Psoas muscle (tissue), 8 donors: ENCODE results near the gene OSER1. TPM values are rescaled to one million over a fixed set of nuclear protein-coding genes. Genes with fewer than 3 reads are reported as not detected.
A peak's percentile ranks its signal among the peaks of the same experiment; 100 is the strongest.

Experiments used
- ATAC-seq, 4 donors: fragments of 200-7000 bp; cut with Tn5 transposase; one replicate each; pipeline ENCODE4 v1.9.1; 2020; ENCODE audit warnings: moderate library complexity in 3 of 4, mild to moderate bottlenecking in 2 of 4
- DNase-seq, 2 donors: peaks; one replicate each; pipeline ENCODE4 v3.0.0-alpha.2; 2020
- H3K27ac ChIP-seq: fragments of 200-600 bp; one replicate; pipeline ENCODE4 v1.8.0; 2022
- H3K27me3 ChIP-seq, 3 donors: fragments of 200-600 bp in 1 of 3; one replicate each; pipeline versions ENCODE4 v1.6.1 to v1.8.0; 2013 to 2022; ENCODE audit warnings: low read length in 2 of 3, mild to moderate bottlenecking in 2 of 3, moderate library complexity in 1 of 3; ENCODE audit not compliant: insufficient read depth in 3 of 3
- H3K36me3 ChIP-seq, 2 donors: fragments of 200-600 bp in 1 of 2; one replicate each; pipeline versions ENCODE4 v1.6.1 to v1.8.0; 2013 to 2022; ENCODE audit warnings: low read depth in 1 of 2, mild to moderate bottlenecking in 1 of 2, moderate library complexity in 1 of 2; ENCODE audit not compliant: insufficient read depth in 1 of 2
- H3K4me1 ChIP-seq: fragments of 200-600 bp; one replicate; pipeline ENCODE4 v1.8.0; 2022
- H3K4me3 ChIP-seq: fragments of 200-600 bp; one replicate; pipeline ENCODE4 v1.8.0; 2022; ENCODE audit warnings: mild to moderate bottlenecking
- H3K9me3 ChIP-seq: fragments of 200-600 bp; one replicate; pipeline ENCODE4 v1.8.0; 2022
- CTCF ChIP-seq: fragments of 200-600 bp; IDR thresholded peaks from one replicate; pipeline ENCODE4 v1.8.0; 2022; ENCODE audit warnings: antibody characterized with exemption
- WGBS, 3 donors: extraction: QIAGEN DNeasy Blood & Tissue Kit; methylation state at CpG; one replicate each; pipeline versions ENCODE4 v1.1.6 to v1.1.7; 2013; 5-methylcytosine and 5-hydroxymethylcytosine counted together
- intact Hi-C, 2 donors: fragments of 100-400 bp; cut with DNase I; formaldehyde crosslinking; loops; one replicate each; pipeline versions ENCODE4 v1.11.0 to v1.14.2; 2022
- polyA plus RNA-seq, 3 donors: library from polyadenylated mRNA; stranded (reverse); fragments of 200-250 nt; gene quantifications; one replicate each; pipeline ENCODE4 v1.2.3, GENCODE V29; 2013
- total RNA-seq, 4 donors: library from RNA; stranded (reverse); fragmentation: NEBNext Ultra II Directional in 2 of 4; extraction: Animal tissue kit (Norgen Biotek cat#: 25700) in 2 of 4; gene quantifications; one replicate each; pipeline versions ENCODE4 v1.2.1 to v1.2.4, GENCODE V29; 2021 to 2023
- donor health status: healthy with polysubstance abuse.
- donor health status: DM: no; HTN: no; CAD: no; lungs with moderate emphysema.
- donor health status: Bipolar disorder and iron deficiency.
- donor health status: healthy.
- donor health status: DM: yes; HTN: yes; CAD: no.
- donor health status: DM: no; HTN: no; CAD: no.
- donor health status: DM: no; HTN: no; CAD: no.
- donor health status: DM: yes; HTN: yes; CAD: no.

The OSER1 gene
- total and polyA plus RNA-seq, 7 donors, result 46.0 to 97.6 (median 62.5) TPM

- DNase-seq (no peak), ATAC-seq (no peak)
- H3K9me3 ChIP-seq, result no peaks in the 10 kb centered on the region
- H3K36me3 ChIP-seq, result peaks cover 4 to 22% of the 10 kb centered on the region in 2 donors
- no peaks in the 10 kb centered on the region for H3K27me3 ChIP-seq
- WGBS, 3 donors, result 23 to 43% (median 35%) methylated on average over 7 of the region's 7 CpGs
- intact Hi-C loops, result loop anchor here in 1 of 2 donors (10.0 kb wide), 1 partner anchor 1137 kb away; the partner anchor contains the start of gene SDC4
- no peak for TF ChIP-seq CTCF
- peaks cover 56% of the 10 kb centered on the region for H3K4me1 ChIP-seq
- peak overlapping the region; percentile 92 for H3K27ac ChIP-seq
- H3K4me3 ChIP-seq, result peak overlapping the region; percentile 77
Observed at GRCh38 chr20:44208165-44208564, 2.4 kb downstream of the OSER1 start.

GRCh38 chr20:44207126-44207723, 3.3 kb downstream of the OSER1 start:
- H3K9me3 ChIP-seq, result no peaks in the 10 kb centered on the region
- peak overlapping the region; percentile 92 for H3K27ac ChIP-seq
- intact Hi-C loops, result loop anchor here in 1 of 2 donors (10.0 kb wide), 1 partner anchor 1138 kb away; the partner anchor contains the start of gene SDC4
- DNase-seq (no peak), ATAC-seq (peak in 2 of 4 donors; percentile 31 to 40)
- H3K4me1 ChIP-seq, result peaks cover 55% of the 10 kb centered on the region
- no peak for TF ChIP-seq CTCF
- peak overlapping the region; percentile 77 for H3K4me3 ChIP-seq
- H3K36me3 ChIP-seq, result peaks cover 4 to 29% of the 10 kb centered on the region in 2 donors
- H3K27me3 ChIP-seq, result no peaks in the 10 kb centered on the region
- 11 to 25% (median 11%) methylated on average over 3 of the region's 3 CpGs for WGBS, 3 donors

GRCh38 chr20:44206132-44206531, 4.4 kb downstream of the OSER1 start:
- no peaks in the 10 kb centered on the region for H3K27me3 ChIP-seq
- intact Hi-C loops, result loop anchor here in 1 of 2 donors (10.0 kb wide), 1 partner anchor 1139 kb away; the partner anchor contains the start of gene SDC4
- DNase-seq (no peak), ATAC-seq (no peak)
- peak overlapping the region; percentile 77 for H3K4me3 ChIP-seq
- TF ChIP-seq CTCF, result no peak
- H3K36me3 ChIP-seq, result peaks cover 4 to 40% of the 10 kb centered on the region in 2 donors
- peak overlapping the region; percentile 92 for H3K27ac ChIP-seq
- H3K9me3 ChIP-seq, result no peaks in the 10 kb centered on the region
- peaks cover 58% of the 10 kb centered on the region for H3K4me1 ChIP-seq

GRCh38 chr20:44204832-44205215, 5.7 kb downstream of the OSER1 start:
- H3K4me3 ChIP-seq, result peak overlapping the region; percentile 41
- TF ChIP-seq CTCF, result no peak
- intact Hi-C loops, result loop anchor here in 1 of 2 donors (10.0 kb wide), 1 partner anchor 1140 kb away; the partner anchor contains the start of gene SDC4
- no peaks in the 10 kb centered on the region for H3K9me3 ChIP-seq
- peaks cover 4 to 53% of the 10 kb centered on the region in 2 donors for H3K36me3 ChIP-seq
- WGBS, 3 donors, result 61 to 83% (median 68%) methylated on average over 10 of the region's 10 CpGs
- peaks cover 71% of the 10 kb centered on the region for H3K4me1 ChIP-seq
- DNase-seq, result no peak
- ATAC-seq, result no peak
- H3K27me3 ChIP-seq, result no peaks in the 10 kb centered on the region
- peak overlapping the region; percentile 92 for H3K27ac ChIP-seq
